ENCODE data around the gene SHLD1.

GRCh38 chr20:5751856-5752255 lies 1.7 kb downstream of the SHLD1 start:
- no peak for TF ChIP-seq CTCF (IDR thresholded peaks at IDR 0.05; ENCODE audit: poor library complexity)
- TF ChIP-seq EZH2phosphoT487 (IDR thresholded peaks at IDR 0.05; ENCODE audit: low read depth, severe bottlenecking, unreplicated experiment), result no peak
- no peak for TF ChIP-seq EZH2 (IDR thresholded peaks at IDR 0.05; ENCODE audit: borderline replicate concordance)
